H9 (cell line): ENCODE data around the gene CAMTA1. TPM values are rescaled to one million over a fixed set of nuclear protein-coding genes. Genes with fewer than 3 reads are reported as not detected.

ENCODE experiments used
- DNase-seq: peaks from one replicate; pipeline ENCODE4 v3.0.0-alpha.2; 2017
- H2AFZ ChIP-seq: one replicate; pipeline ENCODE4 v1.6.1; 2013; ENCODE audit warnings: mild to moderate bottlenecking, low read length, control low read depth, moderate library complexity
- H2AK5ac ChIP-seq: 2 replicates; pipeline ENCODE4 v1.6.1; 2013; ENCODE audit warnings: low read length, control low read depth, mixed read lengths; ENCODE audit not compliant: insufficient read length
- H2BK120ac ChIP-seq: one replicate; pipeline ENCODE4 v1.6.1; 2013; ENCODE audit warnings: low read depth, mild to moderate bottlenecking, low read length, control low read depth, inconsistent platforms; ENCODE audit not compliant: poor library complexity, severe bottlenecking
- H2BK12ac ChIP-seq: 2 replicates; pipeline ENCODE4 v1.6.1; 2013; ENCODE audit warnings: low read length, control low read depth, mixed read lengths, low read depth; ENCODE audit not compliant: insufficient read length
- H2BK15ac ChIP-seq: 2 replicates; pipeline ENCODE4 v1.6.1; 2013; ENCODE audit warnings: low read depth, low read length, control low read depth
- H2BK20ac ChIP-seq: one replicate; pipeline ENCODE4 v1.6.1; 2013; ENCODE audit warnings: low read depth, mild to moderate bottlenecking, low read length, control low read depth, inconsistent platforms; ENCODE audit not compliant: poor library complexity, severe bottlenecking
- H2BK5ac ChIP-seq: 2 replicates; pipeline ENCODE4 v1.6.1; 2013; ENCODE audit warnings: low read length, control low read depth, mixed read lengths; ENCODE audit not compliant: insufficient read length
- H3K14ac ChIP-seq: 2 replicates; pipeline ENCODE4 v1.6.1; 2013; ENCODE audit warnings: low read length, control low read depth; ENCODE audit not compliant: insufficient read depth
- H3K18ac ChIP-seq: 2 replicates; pipeline ENCODE4 v1.6.1; 2013; ENCODE audit warnings: low read depth, mild to moderate bottlenecking, mixed read lengths, low read length, control low read depth; ENCODE audit not compliant: insufficient read length
- H3K23ac ChIP-seq: 2 replicates; pipeline ENCODE4 v1.6.1; 2013; ENCODE audit warnings: low read length, control low read depth, mixed read lengths, low read depth; ENCODE audit not compliant: insufficient read length
- H3K23me2 ChIP-seq: 2 replicates; pipeline ENCODE4 v1.6.1; 2013; ENCODE audit warnings: low read depth, mild to moderate bottlenecking, mixed read lengths, low read length, control low read depth; ENCODE audit not compliant: insufficient read length, poor library complexity, severe bottlenecking
- H3K27ac ChIP-seq: 2 replicates; pipeline ENCODE4 v1.5.1; 2013; ENCODE audit warnings: low read length, control low read depth, mixed read lengths, low read depth; ENCODE audit not compliant: insufficient read length
- H3K27me3 ChIP-seq: 2 replicates; pipeline ENCODE4 v1.6.1; 2013; ENCODE audit warnings: low read length, control low read depth, inconsistent platforms; ENCODE audit not compliant: insufficient read depth
- H3K4ac ChIP-seq: 2 replicates; pipeline ENCODE4 v1.6.1; 2013; ENCODE audit warnings: low read depth, mild to moderate bottlenecking, control low read depth, inconsistent platforms, low read length, moderate library complexity
- H3K4me1 ChIP-seq: 2 replicates; pipeline ENCODE4 v1.6.1; 2013; ENCODE audit warnings: low read length, control low read depth, inconsistent platforms; ENCODE audit not compliant: insufficient read depth
- H3K4me2 ChIP-seq: 2 replicates; pipeline ENCODE4 v1.6.1; 2013; ENCODE audit warnings: low read length, control low read depth, mixed read lengths; ENCODE audit not compliant: insufficient read length, insufficient read depth
- H3K56ac ChIP-seq: 2 replicates; pipeline ENCODE4 v1.6.1; 2013; ENCODE audit warnings: low read depth, mild to moderate bottlenecking, mixed read lengths, low read length, control low read depth; ENCODE audit not compliant: insufficient read length
- H3K79me1 ChIP-seq: 2 replicates; pipeline ENCODE4 v1.6.1; 2013; ENCODE audit warnings: low read depth, mild to moderate bottlenecking, moderate library complexity, low read length, control low read depth, inconsistent platforms; ENCODE audit not compliant: insufficient read depth, poor library complexity, severe bottlenecking
- H3K79me2 ChIP-seq: 2 replicates; pipeline ENCODE4 v1.6.1; 2013; ENCODE audit warnings: low read length, control low read depth, inconsistent platforms; ENCODE audit not compliant: insufficient read depth
- H3K9ac ChIP-seq: 2 replicates; pipeline ENCODE4 v1.6.1; 2013; ENCODE audit warnings: low read length, control low read depth, mixed read lengths; ENCODE audit not compliant: insufficient read length; ENCODE audit errors: extremely low read depth
- H3K9me3 ChIP-seq: one replicate; pipeline ENCODE4 v1.6.1; 2013; ENCODE audit warnings: low read depth, low read length, inconsistent platforms; ENCODE audit not compliant: control insufficient read depth
- H3T11ph ChIP-seq: one replicate; pipeline ENCODE4 v1.6.1; 2013; ENCODE audit warnings: mild to moderate bottlenecking, low read length, control low read depth, inconsistent platforms
- H4K20me1 ChIP-seq: one replicate; pipeline ENCODE4 v1.6.1; 2013; ENCODE audit not compliant: control insufficient read depth, insufficient read length, insufficient read depth
- H4K5ac ChIP-seq: 2 replicates; pipeline ENCODE4 v1.6.1; 2013; ENCODE audit warnings: low read depth, mild to moderate bottlenecking, mixed read lengths, low read length, control low read depth; ENCODE audit not compliant: insufficient read length
- H4K8ac ChIP-seq: replicated peaks from 2 replicates; pipeline ENCODE4 v1.6.1; 2013; ENCODE audit warnings: low read length, control low read depth, mixed read lengths, low read depth; ENCODE audit not compliant: insufficient read length
- H4K91ac ChIP-seq: 2 replicates; pipeline ENCODE4 v1.6.1; 2013; ENCODE audit warnings: low read depth, mild to moderate bottlenecking, moderate library complexity, mixed read lengths, low read length, control low read depth; ENCODE audit not compliant: insufficient read length
- H3K27ac Mint-ChIP-seq, 3 experiments: 2 replicates in 2 of 3; 3 replicates in 1 of 3; pipeline ENCODE4 v1.8.0; 2020 to 2021; ENCODE audit warnings: mixed read lengths in 3 of 3, mild to moderate bottlenecking in 1 of 3, moderate library complexity in 1 of 3
- H3K27me3 Mint-ChIP-seq: 2 replicates; pipeline ENCODE4 v1.8.0; 2021; ENCODE audit warnings: low read depth, mild to moderate bottlenecking, moderate library complexity, mixed read lengths
- H3K36me3 Mint-ChIP-seq, 3 experiments: 2 replicates in 2 of 3; 3 replicates in 1 of 3; pipeline ENCODE4 v1.8.0; 2020 to 2021; ENCODE audit warnings: low read depth in 3 of 3, mixed read lengths in 3 of 3; ENCODE audit not compliant: insufficient read depth in 1 of 3
- H3K4me1 Mint-ChIP-seq, 2 experiments: 2 replicates each; pipeline ENCODE4 v1.8.0; 2020; ENCODE audit warnings: mixed read lengths in 2 of 2
- H3K4me3 Mint-ChIP-seq, 2 experiments: 2 replicates in 1 of 2; 3 replicates in 1 of 2; pipeline ENCODE4 v1.8.0; 2020 to 2021; ENCODE audit warnings: mild to moderate bottlenecking in 2 of 2, mixed read lengths in 2 of 2, moderate library complexity in 1 of 2
- H3K9me3 Mint-ChIP-seq, 2 experiments: 2 replicates in 1 of 2; 3 replicates in 1 of 2; pipeline ENCODE4 v1.8.0; 2020; ENCODE audit warnings: mild to moderate bottlenecking in 2 of 2, mixed read lengths in 2 of 2, moderate library complexity in 1 of 2
- WGBS: extraction: QIAGEN DNeasy Blood & Tissue Kit; methylation state at CpG from one replicate; pipeline ENCODE4 v1.1.7; 2013; ENCODE audit warnings: missing lambda C conversion rate, low lambda C conversion rate, mixed read lengths; ENCODE audit not compliant: insufficient read length; ENCODE audit errors: extremely low coverage; 5-methylcytosine and 5-hydroxymethylcytosine counted together
- total RNA-seq: library from RNA; stranded (reverse); gene quantifications from 2 replicates; pipeline ENCODE4 v1.2.1, GENCODE V29; 2021
- TF ChIP-seq, protein P1 (sequence below): fragments of 200-600 bp; sonication (generic); conservative IDR thresholded peaks from 3 replicates; pipeline ENCODE4 v1.8.0; 2021; ENCODE audit warnings: antibody characterized with exemption, mild to moderate bottlenecking

CAMTA1 gene
- total RNA-seq, 1 experiment from 2014 or later = 115 TPM

GRCh38 chr1:7666249-7666648 lies 881.0 kb downstream of the CAMTA1 start:
- H3K23ac ChIP-seq = no peak overlapping the region
- no peak overlapping the region for H2BK12ac ChIP-seq
- no peak overlapping the region for H2BK20ac ChIP-seq
- WGBS = no CpG with 5 or more reads among the region's 6 CpGs
- no peak overlapping the region for H3K56ac ChIP-seq
- H2AFZ ChIP-seq = no peak overlapping the region
- H3K18ac ChIP-seq = no peak overlapping the region
- no peak overlapping the region for H2BK5ac ChIP-seq
- H3K79me2 ChIP-seq = no peaks in the 10 kb centered on the region
- H4K91ac ChIP-seq = no peak overlapping the region
- Mint-ChIP-seq H3K27ac (no peak overlapping the region; a peak in 1 of 7 replicates), H3K4me1 (peaks cover 12 to 30% of the 10 kb centered on the region in 2 experiments), H3K4me3 (no peak overlapping the region), H3K36me3 (no peaks in the 10 kb centered on the region), H3K27me3 (peaks cover 2% of the 10 kb centered on the region), H3K9me3 (no peaks in the 10 kb centered on the region; a peak in 2 of 5 replicates)
- no peaks in the 10 kb centered on the region for H3K23me2 ChIP-seq
- H3K14ac ChIP-seq = no peak overlapping the region
- H3K79me1 ChIP-seq = no peaks in the 10 kb centered on the region
- H4K5ac ChIP-seq = no peak overlapping the region
- no peaks in the 10 kb centered on the region for H4K20me1 ChIP-seq
- TF ChIP-seq, protein P1, sequence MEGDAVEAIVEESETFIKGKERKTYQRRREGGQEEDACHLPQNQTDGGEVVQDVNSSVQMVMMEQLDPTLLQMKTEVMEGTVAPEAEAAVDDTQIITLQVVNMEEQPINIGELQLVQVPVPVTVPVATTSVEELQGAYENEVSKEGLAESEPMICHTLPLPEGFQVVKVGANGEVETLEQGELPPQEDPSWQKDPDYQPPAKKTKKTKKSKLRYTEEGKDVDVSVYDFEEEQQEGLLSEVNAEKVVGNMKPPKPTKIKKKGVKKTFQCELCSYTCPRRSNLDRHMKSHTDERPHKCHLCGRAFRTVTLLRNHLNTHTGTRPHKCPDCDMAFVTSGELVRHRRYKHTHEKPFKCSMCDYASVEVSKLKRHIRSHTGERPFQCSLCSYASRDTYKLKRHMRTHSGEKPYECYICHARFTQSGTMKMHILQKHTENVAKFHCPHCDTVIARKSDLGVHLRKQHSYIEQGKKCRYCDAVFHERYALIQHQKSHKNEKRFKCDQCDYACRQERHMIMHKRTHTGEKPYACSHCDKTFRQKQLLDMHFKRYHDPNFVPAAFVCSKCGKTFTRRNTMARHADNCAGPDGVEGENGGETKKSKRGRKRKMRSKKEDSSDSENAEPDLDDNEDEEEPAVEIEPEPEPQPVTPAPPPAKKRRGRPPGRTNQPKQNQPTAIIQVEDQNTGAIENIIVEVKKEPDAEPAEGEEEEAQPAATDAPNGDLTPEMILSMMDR = no peak
- no peak overlapping the region for H3T11ph ChIP-seq
- no peaks in the 10 kb centered on the region for H3K27me3 ChIP-seq
- no peak for DNase-seq
- no peak overlapping the region for H4K8ac ChIP-seq
- no peak overlapping the region for H3K4me2 ChIP-seq
- H3K4ac ChIP-seq = no peak overlapping the region
- no peak overlapping the region for H2AK5ac ChIP-seq
- H3K9me3 ChIP-seq = no peaks in the 10 kb centered on the region
- no peak overlapping the region for H3K27ac ChIP-seq
- H2BK15ac ChIP-seq = no peak overlapping the region
- no peaks in the 10 kb centered on the region; the same call in 1 of the 2 replicates for H3K4me1 ChIP-seq
- H3K9ac ChIP-seq = no peak overlapping the region
- H2BK120ac ChIP-seq = no peak overlapping the region
